Measurements from ENCODE around the gene PLCL1. TPM values are rescaled to one million over a fixed set of nuclear protein-coding genes. Genes with fewer than 3 reads are reported as not detected.

Gene PLCL1
- total and polyA plus RNA-seq, 4 donors, result 5.1 to 15.7 (median 13.2) TPM

DNA sequence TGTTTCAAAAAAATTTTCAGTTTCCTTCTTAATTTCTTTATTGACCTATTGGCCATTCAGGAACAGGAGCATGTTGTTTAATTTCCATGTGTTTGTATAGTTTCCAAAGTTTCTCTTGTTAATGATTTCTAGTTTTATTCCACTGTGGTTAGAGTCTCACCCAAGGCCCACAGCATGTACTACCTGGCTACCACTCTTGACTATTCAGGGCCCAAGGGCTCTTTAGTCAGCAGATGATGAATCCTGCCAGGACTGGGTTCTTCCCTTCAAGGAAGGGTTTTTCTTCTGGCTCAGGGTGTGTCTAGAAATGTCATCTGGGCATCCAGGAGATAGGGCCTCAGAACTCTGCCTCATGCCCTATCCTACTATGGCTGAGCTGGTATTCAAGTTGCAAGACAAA lies 161.4 kb downstream of the PLCL1 start:
- ATAC-seq (ENCODE audit: low FRiP score) (no peak), DNase-seq (no peak)
- Histone ChIP-seq H3K27me3 (ENCODE audit: control insufficient read depth in 1 of 2, insufficient read depth in 2 of 2, low read length in 1 of 2) (no peaks in the 10 kb centered on the region), H3K27ac (ENCODE audit: low read depth in 1 of 2, low read length in 2 of 2) (no peak overlapping the region), H3K4me1 (ENCODE audit: control insufficient read depth in 1 of 2, insufficient read depth in 2 of 2, low read length in 2 of 2) (peaks cover 0 to 3% of the 10 kb centered on the region in 2 donors), H3K4me3 (ENCODE audit: low read length in 2 of 2) (no peak overlapping the region), H3K9me3 (ENCODE audit: control insufficient read depth, low read length) (no peaks in the 10 kb centered on the region), H3K36me3 (ENCODE audit: control insufficient read depth in 1 of 2, insufficient read depth in 2 of 2, low read length in 1 of 2) (no peaks in the 10 kb centered on the region)
- intact Hi-C loops (cut with DNase I), result no loop called here

DNA sequence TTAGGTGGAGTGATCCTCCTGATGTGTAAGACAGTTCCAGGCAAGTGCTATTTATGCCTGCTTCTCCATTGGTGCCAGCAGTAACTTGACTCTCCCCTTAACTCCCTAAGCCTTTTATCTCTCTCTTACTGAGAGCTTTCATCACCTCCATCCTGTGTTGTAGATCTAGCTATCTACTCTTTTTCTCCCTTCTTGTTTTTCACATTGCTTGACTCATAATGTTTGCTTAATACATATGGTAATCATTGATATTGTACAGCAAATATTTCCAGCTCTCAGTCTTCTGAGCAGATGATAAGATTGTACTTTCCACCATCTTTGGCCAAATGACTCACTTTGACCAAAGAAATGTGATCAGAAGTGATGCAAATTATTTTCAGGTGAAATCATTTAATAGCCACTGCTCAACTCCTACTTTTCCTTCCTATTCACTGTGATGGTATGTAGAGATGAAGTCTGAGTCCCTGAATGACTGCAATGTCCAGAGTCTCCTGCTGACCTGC lies 165.0 kb downstream of the PLCL1 start:
- DNase-seq (no peak), ATAC-seq (ENCODE audit: low FRiP score) (no peak)
- no peaks in the 10 kb centered on the region for H3K36me3 ChIP-seq (ENCODE audit: control insufficient read depth in 1 of 2, insufficient read depth in 2 of 2, low read length in 1 of 2)
- intact Hi-C loops (cut with DNase I), result no loop called here
- no peaks in the 10 kb centered on the region for H3K9me3 ChIP-seq (ENCODE audit: control insufficient read depth, low read length)
- H3K4me1 ChIP-seq (ENCODE audit: control insufficient read depth in 1 of 2, insufficient read depth in 2 of 2, low read length in 2 of 2), result peaks cover 2 to 12% of the 10 kb centered on the region in 2 donors
- H3K27me3 ChIP-seq (ENCODE audit: control insufficient read depth in 1 of 2, insufficient read depth in 2 of 2, low read length in 1 of 2), result no peaks in the 10 kb centered on the region
- H3K27ac ChIP-seq (ENCODE audit: low read depth in 1 of 2, low read length in 2 of 2), result no peak overlapping the region
- H3K4me3 ChIP-seq (ENCODE audit: low read length in 2 of 2), result no peak overlapping the region

DNA sequence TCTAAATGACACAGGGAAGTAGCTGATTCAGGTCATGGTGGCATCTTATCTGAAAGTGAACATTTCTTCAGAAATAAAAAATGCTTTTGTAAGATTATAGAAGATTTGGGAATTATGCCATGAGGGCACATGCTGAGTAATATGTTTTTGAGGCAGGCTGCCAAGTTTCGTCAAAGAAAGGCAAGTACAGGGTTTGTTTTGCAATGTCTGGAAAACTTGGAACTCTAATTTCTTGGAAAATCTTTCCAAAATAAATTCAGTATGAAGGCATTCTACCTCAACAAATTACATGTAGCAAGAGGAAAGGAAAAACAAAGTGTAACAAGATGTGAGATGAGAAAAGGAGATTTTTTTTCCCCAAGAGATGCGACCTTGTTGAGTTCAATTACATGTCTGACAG lies 167.7 kb downstream of the PLCL1 start:
- WGBS, 2 donors, result 3 to 6% methylated on average over 2 of the region's 2 CpGs
- no peak for DNase-seq
- H3K4me3 ChIP-seq (ENCODE audit: low read length in 2 of 2), result no peak overlapping the region
- H3K9me3 ChIP-seq (ENCODE audit: control insufficient read depth, low read length), result no peaks in the 10 kb centered on the region
- H3K27me3 ChIP-seq (ENCODE audit: control insufficient read depth in 1 of 2, insufficient read depth in 2 of 2, low read length in 1 of 2), result no peaks in the 10 kb centered on the region
- H3K36me3 ChIP-seq (ENCODE audit: control insufficient read depth in 1 of 2, insufficient read depth in 2 of 2, low read length in 1 of 2), result no peaks in the 10 kb centered on the region
- H3K4me1 ChIP-seq (ENCODE audit: control insufficient read depth in 1 of 2, insufficient read depth in 2 of 2, low read length in 2 of 2), result peaks cover 4 to 12% of the 10 kb centered on the region in 2 donors
- ATAC-seq (ENCODE audit: low FRiP score), result peak; percentile 54
- no peak overlapping the region for H3K27ac ChIP-seq (ENCODE audit: low read depth in 1 of 2, low read length in 2 of 2)
- intact Hi-C loops (cut with DNase I), result loop anchor here (5.0 to 10.0 kb wide), 4 partner anchors 40 to 167 kb away; partner anchors contain the start of gene PLCL1 (in 1 of the 2)

DNA sequence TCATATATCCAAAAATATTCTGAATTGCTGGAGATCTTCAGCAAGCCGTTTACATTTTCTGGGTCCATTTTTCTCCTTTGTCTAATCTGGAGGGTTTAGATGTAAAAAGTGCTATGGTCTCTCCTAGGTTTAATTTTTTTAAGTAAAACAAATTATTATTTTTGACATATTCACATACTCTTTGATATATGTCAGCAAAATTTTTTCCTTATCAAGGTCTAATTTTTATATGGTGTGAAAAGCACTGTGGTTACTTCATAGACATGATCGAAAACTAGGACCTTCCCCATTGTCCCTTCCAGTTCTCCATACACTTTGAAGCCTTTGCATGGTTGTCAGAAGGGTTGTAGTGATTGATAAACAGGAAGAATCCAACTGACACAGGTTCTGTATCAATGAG lies 168.2 kb downstream of the PLCL1 start:
- no peak for ATAC-seq (ENCODE audit: low FRiP score)
- H3K4me3 ChIP-seq (ENCODE audit: low read length in 2 of 2), result no peak overlapping the region
- H3K27me3 ChIP-seq (ENCODE audit: control insufficient read depth in 1 of 2, insufficient read depth in 2 of 2, low read length in 1 of 2), result no peaks in the 10 kb centered on the region
- peaks cover 4 to 12% of the 10 kb centered on the region in 2 donors for H3K4me1 ChIP-seq (ENCODE audit: control insufficient read depth in 1 of 2, insufficient read depth in 2 of 2, low read length in 2 of 2)
- WGBS, 2 donors, result 8 to 20% methylated on average over 2 of the region's 2 CpGs
- intact Hi-C loops (cut with DNase I), result loop anchor here (5.0 to 10.0 kb wide), 4 partner anchors 40 to 168 kb away; partner anchors contain the start of gene PLCL1 (in 1 of the 2)
- H3K27ac ChIP-seq (ENCODE audit: low read depth in 1 of 2, low read length in 2 of 2), result peak overlapping the region; percentile 43 to 64
- H3K36me3 ChIP-seq (ENCODE audit: control insufficient read depth in 1 of 2, insufficient read depth in 2 of 2, low read length in 1 of 2), result no peaks in the 10 kb centered on the region
- DNase-seq, result no peak
- no peaks in the 10 kb centered on the region for H3K9me3 ChIP-seq (ENCODE audit: control insufficient read depth, low read length)

DNA sequence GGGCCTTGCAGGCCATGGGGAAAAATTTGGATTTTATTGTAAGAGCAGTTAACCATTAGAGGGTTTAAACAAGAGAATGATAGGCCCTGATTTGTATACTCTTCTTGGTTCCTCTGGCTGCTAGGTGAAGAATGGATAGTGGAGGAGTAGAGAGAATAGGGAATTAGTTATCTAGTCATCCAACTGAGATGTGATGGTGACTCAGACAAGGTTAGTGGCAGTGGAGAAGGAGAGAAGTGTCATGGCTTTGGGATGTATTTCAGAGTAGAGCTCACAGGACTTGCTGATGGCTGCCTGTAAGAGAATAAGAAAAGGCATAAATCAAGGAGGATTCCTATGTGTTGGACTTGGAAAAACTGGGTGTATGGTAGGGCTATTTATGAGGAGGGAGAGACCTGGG lies 169.4 kb downstream of the PLCL1 start:
- H3K36me3 ChIP-seq (ENCODE audit: control insufficient read depth in 1 of 2, insufficient read depth in 2 of 2, low read length in 1 of 2), result no peaks in the 10 kb centered on the region
- no peak for DNase-seq

DNA sequence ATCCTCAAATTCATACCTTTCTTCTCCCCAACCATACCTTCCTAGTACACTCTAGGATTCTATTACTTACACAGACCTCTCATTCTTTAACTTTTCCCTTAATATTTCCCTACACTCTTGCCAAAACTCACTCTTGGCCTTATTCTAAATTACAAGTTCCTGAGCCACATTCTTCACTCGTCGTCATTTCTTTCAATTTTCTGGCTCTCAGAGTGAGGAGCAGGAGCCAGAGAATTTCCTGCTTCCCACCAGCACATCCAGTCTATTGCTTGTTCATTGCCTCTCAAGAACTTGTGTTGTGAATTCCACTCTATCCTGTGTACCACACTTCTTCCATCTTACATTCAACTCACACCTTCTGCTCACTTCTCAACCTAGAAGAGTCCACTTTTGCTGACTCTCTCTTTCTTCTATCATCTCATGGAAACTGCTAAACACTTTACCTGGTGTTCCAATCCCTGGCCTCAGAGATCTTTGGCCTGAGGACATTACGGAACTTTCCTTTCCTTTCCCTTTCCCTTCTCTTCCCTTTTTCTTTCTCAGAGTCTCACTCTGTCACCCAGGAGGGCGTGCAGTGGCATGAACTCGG lies 171.6 kb downstream of the PLCL1 start:
- Histone ChIP-seq H3K27me3 (ENCODE audit: control insufficient read depth in 1 of 2, insufficient read depth in 2 of 2, low read length in 1 of 2) (no peaks in the 10 kb centered on the region), H3K9me3 (ENCODE audit: control insufficient read depth, low read length) (no peaks in the 10 kb centered on the region), H3K4me3 (ENCODE audit: low read length in 2 of 2) (no peak overlapping the region), H3K4me1 (ENCODE audit: control insufficient read depth in 1 of 2, insufficient read depth in 2 of 2, low read length in 2 of 2) (peaks cover 5 to 12% of the 10 kb centered on the region in 2 donors), H3K27ac (ENCODE audit: low read depth in 1 of 2, low read length in 2 of 2) (peak overlapping the region; percentile 77 to 86), H3K36me3 (ENCODE audit: control insufficient read depth in 1 of 2, insufficient read depth in 2 of 2, low read length in 1 of 2) (no peaks in the 10 kb centered on the region)
- DNase-seq (no peak), ATAC-seq (ENCODE audit: low FRiP score) (peak; percentile 47)
- intact Hi-C loops (cut with DNase I), result loop anchor here (5.0 to 10.0 kb wide), 3 partner anchors 129 to 171 kb away; partner anchors contain the start of gene PLCL1 (in 1 of the 2)
- WGBS, 2 donors, result 55 to 58% methylated on average over 5 of the region's 5 CpGs

More for the DNA sequence above, 169.4 kb downstream of the PLCL1 start:
- no peak for ATAC-seq (ENCODE audit: low FRiP score)
- Histone ChIP-seq H3K4me1 (ENCODE audit: control insufficient read depth in 1 of 2, insufficient read depth in 2 of 2, low read length in 2 of 2) (peaks cover 4 to 12% of the 10 kb centered on the region in 2 donors), H3K9me3 (ENCODE audit: control insufficient read depth, low read length) (no peaks in the 10 kb centered on the region), H3K27ac (ENCODE audit: low read depth in 1 of 2, low read length in 2 of 2) (peak overlapping the region in 1 of 2 donors; percentile 43), H3K27me3 (ENCODE audit: control insufficient read depth in 1 of 2, insufficient read depth in 2 of 2, low read length in 1 of 2) (no peaks in the 10 kb centered on the region), H3K4me3 (ENCODE audit: low read length in 2 of 2) (no peak overlapping the region)
- intact Hi-C loops (cut with DNase I), result loop anchor here (5.0 to 10.0 kb wide), 4 partner anchors 39 to 169 kb away; partner anchors contain the start of gene PLCL1 (in 1 of the 2)

DNA sequence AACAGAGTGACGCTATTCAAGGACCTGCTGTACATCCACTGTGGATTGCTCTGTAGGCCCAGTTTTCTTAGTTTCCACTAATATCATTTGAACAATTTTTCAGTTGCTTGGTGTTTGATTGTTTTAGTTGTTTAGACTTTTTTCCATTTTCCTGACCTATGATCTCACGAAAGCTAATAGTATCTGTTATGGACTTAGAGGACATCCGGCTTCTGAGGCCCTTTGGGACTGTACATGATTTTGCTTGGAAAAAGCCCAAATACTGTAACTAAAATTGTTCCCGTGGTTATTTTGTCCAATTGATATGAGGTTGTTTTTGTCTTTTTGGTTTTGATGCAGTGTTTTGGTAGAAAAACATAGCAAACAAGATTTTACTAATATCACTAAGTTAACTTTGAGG lies 174.6 kb downstream of the PLCL1 start:
- H3K27me3 ChIP-seq (ENCODE audit: control insufficient read depth in 1 of 2, insufficient read depth in 2 of 2, low read length in 1 of 2), result no peaks in the 10 kb centered on the region
- no peaks in the 10 kb centered on the region for H3K9me3 ChIP-seq (ENCODE audit: control insufficient read depth, low read length)
- no peaks in the 10 kb centered on the region for H3K36me3 ChIP-seq (ENCODE audit: control insufficient read depth in 1 of 2, insufficient read depth in 2 of 2, low read length in 1 of 2)
- WGBS, 2 donors, result 25 to 29% methylated on average over 4 of the region's 4 CpGs
- H3K4me3 ChIP-seq (ENCODE audit: low read length in 2 of 2), result no peak overlapping the region
- ATAC-seq (ENCODE audit: low FRiP score) (no peak), DNase-seq (no peak)
- no peak overlapping the region for H3K27ac ChIP-seq (ENCODE audit: low read depth in 1 of 2, low read length in 2 of 2)
- H3K4me1 ChIP-seq (ENCODE audit: control insufficient read depth in 1 of 2, insufficient read depth in 2 of 2, low read length in 2 of 2), result peaks cover 4% of the 10 kb centered on the region in 2 donors
- intact Hi-C loops (cut with DNase I), result loop anchor here (5.0 to 10.0 kb wide), 3 partner anchors 126 to 174 kb away; partner anchors contain the start of gene PLCL1 (in 1 of the 2)

DNA sequence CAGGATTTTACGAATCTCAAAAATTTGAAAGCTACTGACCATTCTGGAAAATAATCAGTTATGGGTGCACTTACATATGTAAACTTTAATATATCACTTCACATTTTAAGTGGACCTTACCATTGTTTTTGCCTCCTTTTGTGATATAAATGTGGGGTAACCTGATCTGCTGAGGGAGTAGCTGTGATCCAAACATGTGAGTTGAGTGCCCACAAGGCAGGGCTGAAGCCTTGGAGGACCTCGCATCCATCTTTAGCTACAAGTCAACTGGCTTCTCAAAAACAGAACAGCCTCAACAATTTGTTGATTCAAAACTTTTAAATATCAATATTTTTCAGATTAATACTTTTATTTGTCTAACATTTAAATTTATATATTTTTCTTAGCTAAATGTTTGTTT lies 178.2 kb downstream of the PLCL1 start:
- Histone ChIP-seq H3K4me1 (ENCODE audit: control insufficient read depth in 1 of 2, insufficient read depth in 2 of 2, low read length in 2 of 2) (peaks cover 1 to 4% of the 10 kb centered on the region in 2 donors), H3K27ac (ENCODE audit: low read depth in 1 of 2, low read length in 2 of 2) (no peak overlapping the region), H3K9me3 (ENCODE audit: control insufficient read depth, low read length) (no peaks in the 10 kb centered on the region), H3K27me3 (ENCODE audit: control insufficient read depth in 1 of 2, insufficient read depth in 2 of 2, low read length in 1 of 2) (no peaks in the 10 kb centered on the region), H3K4me3 (ENCODE audit: low read length in 2 of 2) (no peak overlapping the region), H3K36me3 (ENCODE audit: control insufficient read depth in 1 of 2, insufficient read depth in 2 of 2, low read length in 1 of 2) (no peaks in the 10 kb centered on the region)
- DNase-seq (no peak), ATAC-seq (ENCODE audit: low FRiP score) (no peak)
- 44 to 51% methylated on average over 2 of the region's 2 CpGs for WGBS, 2 donors
- intact Hi-C loops (cut with DNase I), result no loop called here

DNA sequence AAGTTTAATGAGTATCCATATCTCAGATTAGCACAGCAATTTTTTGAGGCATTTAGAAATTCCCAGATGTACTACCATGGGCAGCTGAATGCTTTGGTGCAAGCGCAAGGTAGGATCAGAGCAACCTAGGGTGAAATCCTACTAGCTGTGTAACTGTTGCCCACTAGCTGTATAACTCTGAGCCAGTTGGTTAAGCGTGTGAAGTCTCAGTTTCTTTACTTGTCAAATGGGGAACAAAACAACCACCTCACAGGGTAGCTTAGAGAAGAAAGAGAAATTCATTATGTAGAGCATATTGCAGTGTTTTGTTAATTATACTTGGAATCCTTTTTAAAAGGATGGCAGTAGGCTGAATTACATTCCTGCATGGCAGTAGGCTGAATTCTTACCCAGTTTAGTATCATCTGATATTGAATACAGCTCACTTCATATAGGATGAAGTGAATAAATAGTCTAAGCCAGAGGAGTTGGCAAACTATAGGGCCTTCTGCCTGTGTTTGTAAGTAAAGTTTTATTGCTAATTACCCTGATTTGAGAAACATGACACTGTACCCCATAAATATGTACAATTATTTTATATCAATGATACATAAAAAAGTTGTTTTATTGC lies 180.7 kb downstream of the PLCL1 start:
- no peak for ATAC-seq (ENCODE audit: low FRiP score)
- H3K4me3 ChIP-seq (ENCODE audit: low read length in 2 of 2), result no peak overlapping the region
- no peak overlapping the region for H3K27ac ChIP-seq (ENCODE audit: low read depth in 1 of 2, low read length in 2 of 2)
- H3K36me3 ChIP-seq (ENCODE audit: control insufficient read depth in 1 of 2, insufficient read depth in 2 of 2, low read length in 1 of 2), result no peaks in the 10 kb centered on the region
- DNase-seq, result no peak
- no peaks in the 10 kb centered on the region for H3K9me3 ChIP-seq (ENCODE audit: control insufficient read depth, low read length)
- peaks cover 1 to 8% of the 10 kb centered on the region in 2 donors for H3K4me1 ChIP-seq (ENCODE audit: control insufficient read depth in 1 of 2, insufficient read depth in 2 of 2, low read length in 2 of 2)
- 95 to 97% methylated on average over 2 of the region's 2 CpGs for WGBS, 2 donors
- H3K27me3 ChIP-seq (ENCODE audit: control insufficient read depth in 1 of 2, insufficient read depth in 2 of 2, low read length in 1 of 2), result no peaks in the 10 kb centered on the region
- intact Hi-C loops (cut with DNase I), result no loop called here
